Measurements from ENCODE around the gene NAPEPLD.
"Not testable (repeated sequence)": the region's sequence is repeated elsewhere in the genome, so short reads cannot be mapped to it uniquely, and the experiment has no call there.

Gene NAPEPLD

GRCh38 chr7:103116991-103117390 is 31.9 kb downstream of the NAPEPLD start:
- no peak overlapping the region for H3K27ac ChIP-seq
- no peak overlapping the region for H3K4me3 ChIP-seq

- Histone ChIP-seq H3K4me3 (no peak overlapping the region), H3K27ac (no peak overlapping the region)
Measured at GRCh38 chr7:103116511-103116910, 32.4 kb downstream of the NAPEPLD start.

- no peak overlapping the region for H3K27ac ChIP-seq
- no peak overlapping the region for H3K4me3 ChIP-seq
Measured at GRCh38 chr7:103115771-103116170, 33.1 kb downstream of the NAPEPLD start.

- no peak overlapping the region for H3K4me3 ChIP-seq
- no peak overlapping the region for H3K27ac ChIP-seq
Measured at GRCh38 chr7:103114576-103115008, 34.3 kb downstream of the NAPEPLD start.

GRCh38 chr7:103113164-103113563 is 35.7 kb downstream of the NAPEPLD start:
- Histone ChIP-seq H3K27ac (no peak overlapping the region), H3K4me3 (no peak overlapping the region)

GRCh38 chr7:103106703-103107070 is 42.2 kb downstream of the NAPEPLD start:
- not testable (repeated sequence) for H3K27ac ChIP-seq, H3K4me3 ChIP-seq

GRCh38 chr7:103106005-103106702 is 42.7 kb downstream of the NAPEPLD start:
- H3K27ac ChIP-seq: no peak overlapping the region
- H3K4me3 ChIP-seq: no peak overlapping the region

GRCh38 chr7:103101543-103101942 is 47.4 kb downstream of the NAPEPLD start:
- no peak overlapping the region for H3K4me3 ChIP-seq
- no peak overlapping the region for H3K27ac ChIP-seq

- no peak overlapping the region for H3K27ac ChIP-seq
- H3K4me3 ChIP-seq: no peak overlapping the region
Measured at GRCh38 chr7:103100348-103100747, 48.6 kb downstream of the NAPEPLD start.

- Histone ChIP-seq H3K27ac (no peak overlapping the region), H3K4me3 (no peak overlapping the region)
Measured at GRCh38 chr7:103097041-103097440, 51.9 kb downstream of the NAPEPLD start.

- not testable (repeated sequence) for H3K4me3 ChIP-seq, H3K27ac ChIP-seq
Measured at GRCh38 chr7:103095558-103095957, 53.3 kb downstream of the NAPEPLD start.

- no peak overlapping the region for H3K4me3 ChIP-seq
- no peak overlapping the region for H3K27ac ChIP-seq
Measured at GRCh38 chr7:103094102-103094501, 54.8 kb downstream of the NAPEPLD start.

GRCh38 chr7:103093429-103093828 is 55.5 kb downstream of the NAPEPLD start:
- H3K4me3 ChIP-seq: no peak overlapping the region
- H3K27ac ChIP-seq: no peak overlapping the region

- not testable (repeated sequence) for H3K27ac ChIP-seq, H3K4me3 ChIP-seq
Measured at GRCh38 chr7:103092321-103092720, 56.6 kb downstream of the NAPEPLD start.

GRCh38 chr7:103083210-103083609 is 65.7 kb downstream of the NAPEPLD start:
- H3K27ac ChIP-seq: no peak overlapping the region
- H3K4me3 ChIP-seq: no peak overlapping the region

GRCh38 chr7:103082497-103082896 is 66.4 kb downstream of the NAPEPLD start:
- no peak overlapping the region for H3K4me3 ChIP-seq
- no peak overlapping the region for H3K27ac ChIP-seq

GRCh38 chr7:103080923-103081322 is 68.0 kb downstream of the NAPEPLD start:
- no peak overlapping the region for H3K27ac ChIP-seq
- H3K4me3 ChIP-seq: no peak overlapping the region

GRCh38 chr7:103079836-103080235 is 69.1 kb downstream of the NAPEPLD start:
- H3K27ac ChIP-seq: no peak overlapping the region
- no peak overlapping the region for H3K4me3 ChIP-seq

GRCh38 chr7:103078226-103078625 is 70.7 kb downstream of the NAPEPLD start:
- not testable (repeated sequence) for H3K27ac ChIP-seq, H3K4me3 ChIP-seq

- no peak overlapping the region for H3K27ac ChIP-seq
- H3K4me3 ChIP-seq: no peak overlapping the region
Measured at GRCh38 chr7:103077318-103077717, 71.6 kb downstream of the NAPEPLD start.

GRCh38 chr7:103076764-103077163 is 72.1 kb downstream of the NAPEPLD start:
- no peak overlapping the region for H3K27ac ChIP-seq
- H3K4me3 ChIP-seq: no peak overlapping the region

GRCh38 chr7:103075337-103075918 is 73.5 kb downstream of the NAPEPLD start:
- H3K4me3 ChIP-seq: peak overlapping the region; percentile 62 to 85 (median 79)
- H3K27ac ChIP-seq: peak overlapping the region; percentile 80 to 95 (median 92)
